ENCODE measurements around the gene DUSP5. TPM values are rescaled to one million over a fixed set of nuclear protein-coding genes. Genes with fewer than 3 reads are reported as not detected.
A peak's percentile ranks its signal among the peaks of the same experiment; 100 is the strongest.

DUSP5 gene
- total and polyA plus RNA-seq, 10 of the 15 experiments (the other 5 are each of a cell fraction or from before 2014, with no cell fraction given), result 2.1 to 95.9 (median 23.4) TPM

DNA sequence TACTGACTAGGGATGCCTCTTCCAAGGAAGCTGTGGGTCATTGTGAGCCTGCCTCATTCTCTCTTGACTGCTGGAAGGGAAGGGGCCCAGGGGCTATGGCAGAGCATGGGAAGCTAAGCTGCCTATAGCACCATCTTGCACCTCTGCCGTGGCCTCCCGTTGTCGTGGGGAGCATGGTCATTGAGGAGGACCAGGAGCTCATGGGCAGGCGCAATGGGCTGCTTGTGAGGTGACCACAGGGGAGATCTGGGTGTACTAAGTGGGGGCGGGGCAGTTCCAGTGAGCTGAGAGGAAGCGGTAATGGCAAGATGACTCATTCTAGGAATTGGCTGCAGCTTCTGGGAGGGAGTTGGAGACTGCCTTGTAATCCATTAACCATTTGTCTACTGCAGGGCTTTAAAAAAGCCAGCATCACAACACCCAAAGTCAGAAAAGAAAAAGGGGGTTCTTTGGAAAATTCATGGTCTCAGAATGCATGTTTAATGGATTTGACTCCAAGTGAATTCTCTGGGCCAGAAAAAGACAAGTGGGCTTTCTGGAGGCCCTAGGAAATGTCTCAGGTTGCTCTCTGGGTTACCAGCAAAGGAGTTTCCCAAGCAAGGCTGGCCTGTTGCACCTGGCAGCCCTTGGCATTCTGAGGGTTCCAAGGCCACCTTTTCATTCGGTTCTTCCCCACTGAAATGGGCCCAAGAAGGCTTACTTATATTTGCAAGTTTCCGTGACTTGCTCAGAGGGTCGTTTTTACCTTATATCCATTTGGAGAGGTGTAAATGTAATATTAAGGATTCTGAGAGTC is 3.6 kb downstream of the DUSP5 start (continued):
- TF ChIP-seq, protein P1, sequence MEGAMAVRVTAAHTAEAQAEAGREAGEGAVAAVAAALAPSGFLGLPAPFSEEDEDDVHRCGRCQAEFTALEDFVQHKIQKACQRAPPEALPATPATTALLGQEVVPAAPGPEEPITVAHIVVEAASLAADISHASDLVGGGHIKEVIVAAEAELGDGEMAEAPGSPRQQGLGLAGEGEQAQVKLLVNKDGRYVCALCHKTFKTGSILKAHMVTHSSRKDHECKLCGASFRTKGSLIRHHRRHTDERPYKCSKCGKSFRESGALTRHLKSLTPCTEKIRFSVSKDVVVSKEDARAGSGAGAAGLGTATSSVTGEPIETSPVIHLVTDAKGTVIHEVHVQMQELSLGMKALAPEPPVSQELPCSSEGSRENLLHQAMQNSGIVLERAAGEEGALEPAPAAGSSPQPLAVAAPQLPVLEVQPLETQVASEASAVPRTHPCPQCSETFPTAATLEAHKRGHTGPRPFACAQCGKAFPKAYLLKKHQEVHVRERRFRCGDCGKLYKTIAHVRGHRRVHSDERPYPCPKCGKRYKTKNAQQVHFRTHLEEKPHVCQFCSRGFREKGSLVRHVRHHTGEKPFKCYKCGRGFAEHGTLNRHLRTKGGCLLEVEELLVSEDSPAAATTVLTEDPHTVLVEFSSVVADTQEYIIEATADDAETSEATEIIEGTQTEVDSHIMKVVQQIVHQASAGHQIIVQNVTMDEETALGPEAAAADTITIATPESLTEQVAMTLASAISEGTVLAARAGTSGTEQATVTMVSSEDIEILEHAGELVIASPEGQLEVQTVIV (IDR thresholded peaks at IDR 0.05; ENCODE audit: borderline replicate concordance, partially characterized antibody), result no peak
- TF ChIP-seq, protein P2, sequence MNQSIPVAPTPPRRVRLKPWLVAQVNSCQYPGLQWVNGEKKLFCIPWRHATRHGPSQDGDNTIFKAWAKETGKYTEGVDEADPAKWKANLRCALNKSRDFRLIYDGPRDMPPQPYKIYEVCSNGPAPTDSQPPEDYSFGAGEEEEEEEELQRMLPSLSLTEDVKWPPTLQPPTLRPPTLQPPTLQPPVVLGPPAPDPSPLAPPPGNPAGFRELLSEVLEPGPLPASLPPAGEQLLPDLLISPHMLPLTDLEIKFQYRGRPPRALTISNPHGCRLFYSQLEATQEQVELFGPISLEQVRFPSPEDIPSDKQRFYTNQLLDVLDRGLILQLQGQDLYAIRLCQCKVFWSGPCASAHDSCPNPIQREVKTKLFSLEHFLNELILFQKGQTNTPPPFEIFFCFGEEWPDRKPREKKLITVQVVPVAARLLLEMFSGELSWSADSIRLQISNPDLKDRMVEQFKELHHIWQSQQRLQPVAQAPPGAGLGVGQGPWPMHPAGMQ (IDR thresholded peaks at IDR 0.05; ENCODE audit: borderline replicate concordance), result no peak
- peak; percentile 11; the same call in 1 of the 2 replicates for TF ChIP-seq SMC3 (IDR thresholded peaks at IDR 0.05; ENCODE audit: borderline replicate concordance, low read length)
- TF ChIP-seq MEF2A (IDR thresholded peaks at IDR 0.05; ENCODE audit: insufficient read depth, low read depth, low read length), result peak; percentile 66
- TF ChIP-seq BMI1 (IDR thresholded peaks at IDR 0.05; ENCODE audit: borderline replicate concordance), result no peak; the same call in 1 of the 2 replicates
- peak; percentile 76 for TF ChIP-seq POLR2A (IDR thresholded peaks at IDR 0.05; ENCODE audit: low read depth, low read length)
- TF ChIP-seq NBN (IDR thresholded peaks at IDR 0.05), result peak; percentile 37
- no peak for TF ChIP-seq CHD4 (IDR thresholded peaks at IDR 0.05)
- TF ChIP-seq FOXM1 (IDR thresholded peaks at IDR 0.05; ENCODE audit: low read depth, low read length), result no peak
- TF ChIP-seq, protein P3, sequence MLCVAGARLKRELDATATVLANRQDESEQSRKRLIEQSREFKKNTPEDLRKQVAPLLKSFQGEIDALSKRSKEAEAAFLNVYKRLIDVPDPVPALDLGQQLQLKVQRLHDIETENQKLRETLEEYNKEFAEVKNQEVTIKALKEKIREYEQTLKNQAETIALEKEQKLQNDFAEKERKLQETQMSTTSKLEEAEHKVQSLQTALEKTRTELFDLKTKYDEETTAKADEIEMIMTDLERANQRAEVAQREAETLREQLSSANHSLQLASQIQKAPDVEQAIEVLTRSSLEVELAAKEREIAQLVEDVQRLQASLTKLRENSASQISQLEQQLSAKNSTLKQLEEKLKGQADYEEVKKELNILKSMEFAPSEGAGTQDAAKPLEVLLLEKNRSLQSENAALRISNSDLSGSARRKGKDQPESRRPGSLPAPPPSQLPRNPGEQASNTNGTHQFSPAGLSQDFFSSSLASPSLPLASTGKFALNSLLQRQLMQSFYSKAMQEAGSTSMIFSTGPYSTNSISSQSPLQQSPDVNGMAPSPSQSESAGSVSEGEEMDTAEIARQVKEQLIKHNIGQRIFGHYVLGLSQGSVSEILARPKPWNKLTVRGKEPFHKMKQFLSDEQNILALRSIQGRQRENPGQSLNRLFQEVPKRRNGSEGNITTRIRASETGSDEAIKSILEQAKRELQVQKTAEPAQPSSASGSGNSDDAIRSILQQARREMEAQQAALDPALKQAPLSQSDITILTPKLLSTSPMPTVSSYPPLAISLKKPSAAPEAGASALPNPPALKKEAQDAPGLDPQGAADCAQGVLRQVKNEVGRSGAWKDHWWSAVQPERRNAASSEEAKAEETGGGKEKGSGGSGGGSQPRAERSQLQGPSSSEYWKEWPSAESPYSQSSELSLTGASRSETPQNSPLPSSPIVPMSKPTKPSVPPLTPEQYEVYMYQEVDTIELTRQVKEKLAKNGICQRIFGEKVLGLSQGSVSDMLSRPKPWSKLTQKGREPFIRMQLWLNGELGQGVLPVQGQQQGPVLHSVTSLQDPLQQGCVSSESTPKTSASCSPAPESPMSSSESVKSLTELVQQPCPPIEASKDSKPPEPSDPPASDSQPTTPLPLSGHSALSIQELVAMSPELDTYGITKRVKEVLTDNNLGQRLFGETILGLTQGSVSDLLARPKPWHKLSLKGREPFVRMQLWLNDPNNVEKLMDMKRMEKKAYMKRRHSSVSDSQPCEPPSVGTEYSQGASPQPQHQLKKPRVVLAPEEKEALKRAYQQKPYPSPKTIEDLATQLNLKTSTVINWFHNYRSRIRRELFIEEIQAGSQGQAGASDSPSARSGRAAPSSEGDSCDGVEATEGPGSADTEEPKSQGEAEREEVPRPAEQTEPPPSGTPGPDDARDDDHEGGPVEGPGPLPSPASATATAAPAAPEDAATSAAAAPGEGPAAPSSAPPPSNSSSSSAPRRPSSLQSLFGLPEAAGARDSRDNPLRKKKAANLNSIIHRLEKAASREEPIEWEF (IDR thresholded peaks at IDR 0.05; ENCODE audit: insufficient replicate concordance, low read depth, low read length), result peak; percentile 54
- TF ChIP-seq PAX8 (IDR thresholded peaks at IDR 0.05), result no peak
- peak; percentile 99 for TF ChIP-seq EED (IDR thresholded peaks at IDR 0.05; ENCODE audit: low read depth)
- TF ChIP-seq, protein P4, sequence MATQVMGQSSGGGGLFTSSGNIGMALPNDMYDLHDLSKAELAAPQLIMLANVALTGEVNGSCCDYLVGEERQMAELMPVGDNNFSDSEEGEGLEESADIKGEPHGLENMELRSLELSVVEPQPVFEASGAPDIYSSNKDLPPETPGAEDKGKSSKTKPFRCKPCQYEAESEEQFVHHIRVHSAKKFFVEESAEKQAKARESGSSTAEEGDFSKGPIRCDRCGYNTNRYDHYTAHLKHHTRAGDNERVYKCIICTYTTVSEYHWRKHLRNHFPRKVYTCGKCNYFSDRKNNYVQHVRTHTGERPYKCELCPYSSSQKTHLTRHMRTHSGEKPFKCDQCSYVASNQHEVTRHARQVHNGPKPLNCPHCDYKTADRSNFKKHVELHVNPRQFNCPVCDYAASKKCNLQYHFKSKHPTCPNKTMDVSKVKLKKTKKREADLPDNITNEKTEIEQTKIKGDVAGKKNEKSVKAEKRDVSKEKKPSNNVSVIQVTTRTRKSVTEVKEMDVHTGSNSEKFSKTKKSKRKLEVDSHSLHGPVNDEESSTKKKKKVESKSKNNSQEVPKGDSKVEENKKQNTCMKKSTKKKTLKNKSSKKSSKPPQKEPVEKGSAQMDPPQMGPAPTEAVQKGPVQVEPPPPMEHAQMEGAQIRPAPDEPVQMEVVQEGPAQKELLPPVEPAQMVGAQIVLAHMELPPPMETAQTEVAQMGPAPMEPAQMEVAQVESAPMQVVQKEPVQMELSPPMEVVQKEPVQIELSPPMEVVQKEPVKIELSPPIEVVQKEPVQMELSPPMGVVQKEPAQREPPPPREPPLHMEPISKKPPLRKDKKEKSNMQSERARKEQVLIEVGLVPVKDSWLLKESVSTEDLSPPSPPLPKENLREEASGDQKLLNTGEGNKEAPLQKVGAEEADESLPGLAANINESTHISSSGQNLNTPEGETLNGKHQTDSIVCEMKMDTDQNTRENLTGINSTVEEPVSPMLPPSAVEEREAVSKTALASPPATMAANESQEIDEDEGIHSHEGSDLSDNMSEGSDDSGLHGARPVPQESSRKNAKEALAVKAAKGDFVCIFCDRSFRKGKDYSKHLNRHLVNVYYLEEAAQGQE (IDR thresholded peaks at IDR 0.05; ENCODE audit: low read depth, low read length), result no peak
- no peak for TF ChIP-seq CBX5 (IDR thresholded peaks at IDR 0.05; ENCODE audit: low read depth)
- peak; percentile 93 for TF ChIP-seq POLR2AphosphoS5 (IDR thresholded peaks at IDR 0.05; ENCODE audit: low read length)
- no peak for TF ChIP-seq NFYB (IDR thresholded peaks at IDR 0.05; ENCODE audit: insufficient read depth, low read depth, low read length)
- TF ChIP-seq CBX3 (IDR thresholded peaks at IDR 0.05; ENCODE audit: borderline replicate concordance, low read depth), result no peak
- TF ChIP-seq IRF4 (IDR thresholded peaks at IDR 0.05; ENCODE audit: low read depth, low read length), result peak; percentile 98
